Measurements from ENCODE around the gene MRPL12.
"Not testable (repeated sequence)": the region's sequence is repeated elsewhere in the genome, so short reads cannot be mapped to it uniquely, and the experiment has no call there.

DNA sequence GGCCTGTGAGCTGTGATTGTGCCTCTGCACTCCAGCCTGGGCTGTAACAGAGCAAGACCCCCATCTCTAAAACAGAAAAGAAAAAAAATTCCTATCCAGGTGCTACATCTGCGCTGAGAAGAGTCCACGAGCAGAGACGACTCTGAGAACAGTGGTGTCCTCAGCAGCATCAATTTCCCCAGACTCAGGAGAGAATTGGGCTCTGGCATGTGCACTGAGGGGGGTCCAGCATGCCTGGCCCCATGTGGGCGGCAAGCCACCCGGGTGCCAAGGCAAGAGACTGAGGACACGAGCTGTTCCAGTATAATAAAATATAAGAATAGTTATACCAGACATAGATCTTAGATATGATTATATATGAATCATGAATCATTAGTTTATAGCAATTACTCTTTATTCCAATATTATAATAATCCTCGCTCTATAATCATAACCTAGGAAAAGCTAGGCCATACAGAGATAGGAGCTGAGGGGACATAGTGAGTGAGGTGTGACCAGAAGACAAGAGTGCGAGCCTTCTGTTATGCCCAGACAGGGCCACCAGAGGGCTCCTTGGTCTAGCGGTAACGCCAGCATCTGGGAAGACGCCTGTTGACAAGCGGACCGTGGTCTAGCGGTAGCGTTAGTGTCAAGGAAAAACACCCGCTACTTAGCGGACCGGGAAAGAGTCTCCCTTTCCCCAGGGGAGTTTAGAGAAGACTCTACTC lies 27.5 kb upstream of the MRPL12 start:
- TF ChIP-seq, protein P1, sequence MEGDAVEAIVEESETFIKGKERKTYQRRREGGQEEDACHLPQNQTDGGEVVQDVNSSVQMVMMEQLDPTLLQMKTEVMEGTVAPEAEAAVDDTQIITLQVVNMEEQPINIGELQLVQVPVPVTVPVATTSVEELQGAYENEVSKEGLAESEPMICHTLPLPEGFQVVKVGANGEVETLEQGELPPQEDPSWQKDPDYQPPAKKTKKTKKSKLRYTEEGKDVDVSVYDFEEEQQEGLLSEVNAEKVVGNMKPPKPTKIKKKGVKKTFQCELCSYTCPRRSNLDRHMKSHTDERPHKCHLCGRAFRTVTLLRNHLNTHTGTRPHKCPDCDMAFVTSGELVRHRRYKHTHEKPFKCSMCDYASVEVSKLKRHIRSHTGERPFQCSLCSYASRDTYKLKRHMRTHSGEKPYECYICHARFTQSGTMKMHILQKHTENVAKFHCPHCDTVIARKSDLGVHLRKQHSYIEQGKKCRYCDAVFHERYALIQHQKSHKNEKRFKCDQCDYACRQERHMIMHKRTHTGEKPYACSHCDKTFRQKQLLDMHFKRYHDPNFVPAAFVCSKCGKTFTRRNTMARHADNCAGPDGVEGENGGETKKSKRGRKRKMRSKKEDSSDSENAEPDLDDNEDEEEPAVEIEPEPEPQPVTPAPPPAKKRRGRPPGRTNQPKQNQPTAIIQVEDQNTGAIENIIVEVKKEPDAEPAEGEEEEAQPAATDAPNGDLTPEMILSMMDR (conservative IDR thresholded peaks at IDR 0.05 in 1 of 2, IDR thresholded peaks at IDR 0.05 in 1 of 2; ENCODE audit: low read depth in 1 of 2, low read length in 2 of 2), result peak; percentile 39 to 53
- TF ChIP-seq EZH2 (IDR thresholded peaks at IDR 0.05; ENCODE audit: low read length, missing control alignments), result not testable (repeated sequence)
